PC-9 (cell line): ENCODE data around the gene DUSP19. TPM values are rescaled to one million over a fixed set of nuclear protein-coding genes. Genes with fewer than 3 reads are reported as not detected.

Source experiments
- BruUV-seq: library from RNA; stranded (reverse); fragments of 400-500 nt; replicated peaks from 2 replicates; lab custom pipeline; 2021; lab: Mats Ljungman, UMichigan
- CTCF ChIA-PET: fragments of 300-600 bp; sonication (Branson Sonifier 250); formaldehyde crosslinking; loops from one replicate; lab custom pipeline; 2022; ENCODE audit warnings: antibody characterized with exemption; lab: Charles Lee
- POLR2A ChIA-PET: fragments of 300-600 bp; sonication (Branson Sonifier 250); formaldehyde crosslinking; loops from one replicate; lab custom pipeline; 2022; ENCODE audit warnings: antibody characterized with exemption; ENCODE audit not compliant: unreplicated experiment; lab: Charles Lee
- DNase-seq, 2 experiments: peaks; one replicate each; pipeline versions ENCODE4 v3.0.0 to v3.0.0-alpha.2; 2015 to 2022; ENCODE audit warnings: mixed read lengths in 1 of 2
- H2AFZ ChIP-seq: fragments of 200-600 bp; sonication (generic); 2 replicates; pipeline ENCODE4 v1.8.1; 2017; ENCODE audit warnings: antibody characterized with exemption
- H3F3A ChIP-seq: fragments of 200-600 bp; sonication (generic); 2 replicates; pipeline ENCODE4 v1.8.1; 2017; ENCODE audit warnings: antibody characterized with exemption, mild to moderate bottlenecking, low read depth; ENCODE audit not compliant: insufficient read depth
- H3K27ac ChIP-seq: fragments of 200-600 bp; sonication (generic); 2 replicates; pipeline ENCODE4 v1.6.1; 2016; ENCODE audit warnings: mixed run types
- H3K27me3 ChIP-seq: fragments of 200-600 bp; sonication (generic); 2 replicates; pipeline ENCODE4 v1.6.1; 2016; ENCODE audit warnings: low read depth, mixed run types; ENCODE audit not compliant: insufficient read depth
- H3K36me3 ChIP-seq: fragments of 200-600 bp; sonication (generic); 2 replicates; pipeline ENCODE4 v1.6.1; 2016; ENCODE audit warnings: low read depth, mixed run types
- H3K4me1 ChIP-seq: fragments of 200-600 bp; sonication (generic); replicated peaks from 2 replicates; pipeline ENCODE4 v1.6.1; 2016; ENCODE audit warnings: mixed run types; ENCODE audit not compliant: insufficient read depth
- H3K4me2 ChIP-seq: fragments of 200-600 bp; sonication (generic); 2 replicates; pipeline ENCODE4 v1.6.1; 2017; ENCODE audit warnings: mixed run types
- H3K4me3 ChIP-seq: fragments of 200-600 bp; sonication (generic); 2 replicates; pipeline ENCODE4 v1.6.1; 2016; ENCODE audit warnings: mixed run types
- H3K79me2 ChIP-seq: fragments of 200-600 bp; sonication (generic); 2 replicates; pipeline ENCODE4 v1.6.1; 2017; ENCODE audit warnings: low read depth, mixed run types
- H3K9me2 ChIP-seq: fragments of 200-600 bp; sonication (generic); 2 replicates; pipeline ENCODE4 v1.8.1; 2017; ENCODE audit warnings: mild to moderate bottlenecking; ENCODE audit not compliant: insufficient read depth
- H3K9me3 ChIP-seq: fragments of 200-600 bp; sonication (generic); 2 replicates; pipeline ENCODE4 v1.8.1; 2016; ENCODE audit warnings: low read depth; ENCODE audit not compliant: insufficient read depth
- H4K20me1 ChIP-seq: fragments of 200-600 bp; sonication (generic); 2 replicates; pipeline ENCODE4 v1.8.1; 2017; ENCODE audit not compliant: insufficient read depth
- EZH2 ChIP-seq: fragments of 200-600 bp; sonication (generic); IDR thresholded peaks from 2 replicates; pipeline ENCODE4 v1.8.0; 2017; ENCODE audit warnings: antibody characterized with exemption, low read depth
- intact Hi-C: fragments of 100-400 bp; cut with micrococcal nuclease; formaldehyde crosslinking; loops from one replicate; pipeline ENCODE4 v1.10.0; 2022; ENCODE audit not compliant: unreplicated experiment
- total RNA-seq: library from RNA; stranded (reverse); gene quantifications from 2 replicates; pipeline ENCODE4 v1.2.3, GENCODE V29; 2021
- TF ChIP-seq, protein P1 (sequence below): fragments of 200-600 bp; sonication (generic); conservative IDR thresholded peaks from 2 replicates; pipeline ENCODE4 v1.6.1; 2017; ENCODE audit warnings: mixed run types, antibody characterized with exemption, mild to moderate bottlenecking, moderate library complexity

The DUSP19 gene
- total RNA-seq, 1 experiment from 2014 or later: 8.6 TPM

DNA sequence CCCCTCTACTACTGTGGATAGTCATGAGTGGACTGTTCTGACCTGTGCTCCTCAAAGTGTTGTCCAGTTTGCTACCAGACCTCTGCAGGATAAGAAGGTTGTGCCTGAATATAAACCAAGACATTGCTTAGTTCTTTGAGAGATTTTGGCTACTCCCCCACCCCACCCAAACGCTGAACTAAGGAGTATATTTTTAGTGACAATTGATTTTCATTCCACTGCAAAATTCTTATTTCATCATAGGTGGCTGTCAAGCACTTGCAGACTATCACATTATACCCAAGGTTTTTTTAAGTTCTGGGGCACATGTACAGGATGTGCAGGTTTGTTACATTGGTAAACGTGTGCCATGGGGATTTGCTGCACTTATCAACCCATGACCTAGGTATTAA is 13.4 kb downstream of the DUSP19 start:
- ChIA-PET CTCF (no interaction called here), POLR2A (no interaction called here)
- Histone ChIP-seq H3K9me2 (no peaks in the 10 kb centered on the region), H3K79me2 (no peaks in the 10 kb centered on the region), H3K27me3 (no peaks in the 10 kb centered on the region), H3K4me3 (no peak overlapping the region), H3K36me3 (no peaks in the 10 kb centered on the region), H3K4me2 (no peak overlapping the region), H4K20me1 (no peaks in the 10 kb centered on the region), H3K4me1 (peaks cover 11% of the 10 kb centered on the region), H3F3A (no peaks in the 10 kb centered on the region), H3K27ac (no peak overlapping the region), H3K9me3 (no peaks in the 10 kb centered on the region), H2AFZ (no peak overlapping the region)
- DNase-seq: no peak
- BruUV-seq: no TSS peak
- TF ChIP-seq, protein P1, sequence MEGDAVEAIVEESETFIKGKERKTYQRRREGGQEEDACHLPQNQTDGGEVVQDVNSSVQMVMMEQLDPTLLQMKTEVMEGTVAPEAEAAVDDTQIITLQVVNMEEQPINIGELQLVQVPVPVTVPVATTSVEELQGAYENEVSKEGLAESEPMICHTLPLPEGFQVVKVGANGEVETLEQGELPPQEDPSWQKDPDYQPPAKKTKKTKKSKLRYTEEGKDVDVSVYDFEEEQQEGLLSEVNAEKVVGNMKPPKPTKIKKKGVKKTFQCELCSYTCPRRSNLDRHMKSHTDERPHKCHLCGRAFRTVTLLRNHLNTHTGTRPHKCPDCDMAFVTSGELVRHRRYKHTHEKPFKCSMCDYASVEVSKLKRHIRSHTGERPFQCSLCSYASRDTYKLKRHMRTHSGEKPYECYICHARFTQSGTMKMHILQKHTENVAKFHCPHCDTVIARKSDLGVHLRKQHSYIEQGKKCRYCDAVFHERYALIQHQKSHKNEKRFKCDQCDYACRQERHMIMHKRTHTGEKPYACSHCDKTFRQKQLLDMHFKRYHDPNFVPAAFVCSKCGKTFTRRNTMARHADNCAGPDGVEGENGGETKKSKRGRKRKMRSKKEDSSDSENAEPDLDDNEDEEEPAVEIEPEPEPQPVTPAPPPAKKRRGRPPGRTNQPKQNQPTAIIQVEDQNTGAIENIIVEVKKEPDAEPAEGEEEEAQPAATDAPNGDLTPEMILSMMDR: no peak
- TF ChIP-seq EZH2: no peak
- intact Hi-C loops: loop anchor here (5.0 kb wide), 1 partner anchor 310 kb away; no protein-coding TSS in a partner anchor

DNA sequence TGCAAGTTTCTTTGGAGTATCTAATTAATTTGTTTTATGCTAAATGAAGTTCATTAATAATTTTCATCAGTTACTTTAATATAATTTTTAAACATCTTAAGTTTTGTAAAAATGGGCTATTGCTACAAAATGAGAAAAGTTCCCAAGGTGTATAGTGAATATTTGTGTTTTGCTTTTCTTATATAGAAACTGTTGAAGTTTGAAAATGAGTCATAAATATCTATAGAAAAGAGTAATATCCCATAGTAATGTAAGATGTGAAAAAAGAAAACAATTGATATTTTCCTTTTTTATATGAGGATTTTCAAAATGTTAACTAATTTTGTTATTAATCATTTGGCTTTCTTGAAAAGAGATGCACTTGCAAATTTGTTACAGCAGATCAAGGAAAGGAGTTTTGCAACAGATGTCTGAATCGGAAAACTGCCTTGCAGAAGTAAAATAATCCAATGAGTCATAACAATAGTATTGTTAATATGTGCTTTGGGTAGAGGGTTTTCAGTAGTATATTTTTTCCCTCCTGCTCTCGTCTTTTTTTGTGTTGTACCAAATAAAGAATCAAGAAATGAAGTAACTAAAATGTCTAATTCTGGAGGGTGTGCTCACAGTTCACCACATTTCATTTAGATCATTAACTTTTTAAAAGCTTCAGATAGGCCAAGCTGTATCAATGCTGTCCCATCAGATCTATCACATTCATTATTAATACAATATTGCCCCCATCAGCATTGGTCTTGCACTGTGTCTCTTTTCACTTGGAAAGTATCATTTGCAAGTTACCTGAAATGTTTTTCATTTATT is 15.5 kb downstream of the DUSP19 start:
- no peaks in the 10 kb centered on the region for H3K36me3 ChIP-seq
- H3K27ac ChIP-seq: no peak overlapping the region
- H3K9me3 ChIP-seq: no peaks in the 10 kb centered on the region
- no peaks in the 10 kb centered on the region; the same call in 1 of the 2 replicates for H3K9me2 ChIP-seq
- TF ChIP-seq EZH2: no peak
- TF ChIP-seq, protein P1: peak; percentile 62
- no peak overlapping the region for H2AFZ ChIP-seq
- ChIA-PET POLR2A (interaction anchor here (0.5 to 0.6 kb wide), 2 partner anchors 68 to 114 kb away, joined by 3 to 24 read pairs; no protein-coding TSS in a partner anchor), CTCF (interaction anchor here (0.6 to 0.8 kb wide), 3 partner anchors 77 to 427 kb away, joined by 3 to 4 read pairs (median 3); no protein-coding TSS in a partner anchor)
- no TSS peak for BruUV-seq
- intact Hi-C loops: loop anchor here (1.0 to 5.0 kb wide), 2 partner anchors 312 to 331 kb away; no protein-coding TSS in a partner anchor
- no peaks in the 10 kb centered on the region for H4K20me1 ChIP-seq
- DNase-seq: peak in 1 of 2 experiments; percentile 66
- H3K27me3 ChIP-seq: no peaks in the 10 kb centered on the region
- peak overlapping the region; percentile 29 for H3K4me2 ChIP-seq
- H3F3A ChIP-seq: no peaks in the 10 kb centered on the region
- peaks cover 11% of the 10 kb centered on the region for H3K4me1 ChIP-seq
- no peak overlapping the region for H3K4me3 ChIP-seq
- no peaks in the 10 kb centered on the region for H3K79me2 ChIP-seq

DNA sequence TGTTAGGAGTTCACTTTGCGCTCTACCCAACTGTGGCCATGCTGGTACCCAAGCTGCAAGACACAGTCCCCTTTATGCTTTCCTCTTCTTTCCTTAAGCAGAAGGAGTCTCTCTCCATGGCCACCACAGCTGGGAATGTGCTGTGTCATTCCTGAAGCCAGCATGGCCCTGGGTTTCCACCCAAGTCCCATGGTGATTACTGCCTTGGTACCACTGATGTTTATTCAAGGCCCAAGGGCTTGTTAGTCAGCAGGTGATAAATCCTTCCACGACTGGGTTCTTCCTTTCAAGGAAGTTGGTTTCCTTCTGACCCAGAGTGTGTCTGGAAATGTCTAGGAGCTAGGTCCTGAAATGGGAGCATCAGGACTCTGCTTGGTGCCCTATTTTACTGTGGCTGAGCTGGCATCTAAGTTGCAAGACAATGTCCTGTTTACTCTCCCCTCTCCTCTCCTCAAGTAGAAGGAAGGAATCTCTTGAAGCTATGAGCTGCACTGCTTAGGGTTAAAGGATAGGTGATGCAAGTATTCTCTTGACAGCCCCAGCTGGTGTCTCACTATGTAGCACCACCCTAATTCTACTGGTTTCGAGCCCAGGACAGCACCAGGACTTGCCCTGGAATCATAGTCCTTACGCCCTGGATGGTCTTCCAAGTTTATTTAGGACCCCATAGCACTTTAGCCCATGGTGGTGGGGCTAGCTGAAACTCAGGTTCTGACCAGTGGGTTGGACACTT is 27.0 kb downstream of the DUSP19 start:
- H2AFZ ChIP-seq: peak overlapping the region; percentile 31; the same call in 1 of the 2 replicates
- DNase-seq: no peak
- no peak overlapping the region for H3K4me2 ChIP-seq
- H3K27me3 ChIP-seq: no peaks in the 10 kb centered on the region
- H3K9me3 ChIP-seq: no peaks in the 10 kb centered on the region
- ChIA-PET POLR2A (no interaction called here), CTCF (no interaction called here)
- TF ChIP-seq, protein P1: no peak
- 0 out of 2 replicates have a peak, but pooled peaks cover 5% of the 10 kb centered on the region for H3K4me1 ChIP-seq
- H3K79me2 ChIP-seq: no peaks in the 10 kb centered on the region
- H4K20me1 ChIP-seq: no peaks in the 10 kb centered on the region
- H3K4me3 ChIP-seq: no peak overlapping the region
- no peaks in the 10 kb centered on the region for H3F3A ChIP-seq
- H3K27ac ChIP-seq: no peak overlapping the region
- BruUV-seq: no TSS peak
- H3K9me2 ChIP-seq: no peaks in the 10 kb centered on the region
- intact Hi-C loops: no loop called here
- no peaks in the 10 kb centered on the region for H3K36me3 ChIP-seq
